Measurements from ENCODE around the gene IFI35. TPM values are rescaled to one million over a fixed set of nuclear protein-coding genes. Genes with fewer than 3 reads are reported as not detected.

IFI35 gene
- total and polyA plus RNA-seq, 2 of the 8 experiments (the other 6 are each of a cell fraction or from before 2014, with no cell fraction given), result 2.5 to 4.7 TPM

DNA sequence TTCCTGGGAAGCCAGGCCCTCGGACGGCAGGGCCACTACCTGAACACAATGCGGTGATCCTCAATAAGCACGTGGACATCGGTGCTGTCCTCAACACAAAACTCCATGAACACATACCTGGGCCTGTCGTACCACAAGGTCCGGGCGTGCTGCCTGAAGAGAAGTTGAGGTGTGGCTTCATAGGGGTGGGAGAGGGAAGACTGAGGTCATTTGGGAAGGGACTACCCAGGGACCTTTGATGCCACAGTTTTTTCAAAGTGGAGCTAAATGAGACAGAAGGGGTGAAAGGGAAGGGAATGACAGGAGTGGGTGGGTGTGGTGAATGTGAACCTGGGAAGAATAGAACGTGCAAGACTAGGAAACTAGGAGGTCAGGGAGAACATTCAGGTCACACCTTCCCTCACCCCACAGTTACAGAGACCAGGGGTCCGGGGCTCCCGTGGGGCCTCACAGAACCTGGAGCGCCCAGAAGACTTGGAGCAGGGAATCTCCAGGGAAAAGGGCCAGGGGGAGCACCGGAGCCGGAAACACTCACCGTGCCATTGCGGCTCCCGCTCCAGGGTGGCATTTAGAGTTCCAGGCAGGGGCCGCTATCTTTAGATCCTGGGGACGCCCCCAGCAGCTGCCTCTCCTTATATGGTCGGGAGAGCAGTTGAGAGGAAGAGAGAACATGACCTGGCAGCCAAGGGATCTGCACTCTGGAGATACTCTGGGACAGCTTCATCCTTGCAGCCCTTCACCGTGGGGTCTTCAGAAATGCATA, 26.9 kb upstream of the IFI35 start, which contains the start of gene PTGES3L:
Gene PTGES3L, minus strand, starts transcription at position 570 of the 763 bp plus-strand sequence. Its CDS starts 27 bp downstream, at position 543.
- Histone ChIP-seq H3K4me1 (replicated peaks in 1 of 4; ENCODE audit: control insufficient read depth in 3 of 4, insufficient read depth in 4 of 4, low read length in 3 of 4) (peaks cover 3 to 16% (median 4%) of the 10 kb centered on the region in 4 experiments; a peak in 5 of 7 replicates), H3K23ac (ENCODE audit: insufficient read length) (no peak within 1 kb of the TSS), H3K18ac (ENCODE audit: extremely low read depth, low read length) (peak within 1 kb of the TSS; percentile 48), H2BK20ac (ENCODE audit: low read length) (no peak within 1 kb of the TSS), H4K91ac (replicated peaks; ENCODE audit: insufficient read length, low read length) (peak within 1 kb of the TSS; percentile 22), H3K56ac (replicated peaks; ENCODE audit: insufficient read length, low read depth, low read length) (no peak within 1 kb of the TSS), H2BK15ac (ENCODE audit: low read length) (peak within 1 kb of the TSS; percentile 48; the same call in 1 of the 2 replicates), H3K4me2 (ENCODE audit: insufficient read depth in 1 of 2, low read depth in 2 of 2, low read length in 2 of 2) (peak within 1 kb of the TSS; percentile 93 to 96), H2BK120ac (replicated peaks; ENCODE audit: low read depth, low read length) (no peak within 1 kb of the TSS), H3K4me3 (ENCODE audit: extremely low read depth in 1 of 4, insufficient read depth in 2 of 4, low read depth in 3 of 4, low read length in 4 of 4) (peak within 1 kb of the TSS; percentile 72 to 96 (median 89)), H3K36me3 (ENCODE audit: control insufficient read depth in 2 of 4, insufficient read depth in 4 of 4, low read length in 3 of 4) (peaks cover 0 to 2% (median 0%) of the 10 kb centered on the region in 4 experiments; a peak in 1 of 8 replicates), H2AK5ac (ENCODE audit: low read depth, low read length) (0 out of 2 replicates have a peak within 1 kb of the TSS, but pooled peaks have one; percentile 9), H3K4ac (replicated peaks; ENCODE audit: insufficient read length, low read depth, low read length) (no peak within 1 kb of the TSS), H3K9me3 (ENCODE audit: insufficient read depth in 2 of 2, low read depth in 1 of 2, low read length in 1 of 2) (no peaks in the 10 kb centered on the region), H4K8ac (ENCODE audit: extremely low read depth, insufficient read depth, low read length) (peak within 1 kb of the TSS; percentile 64; the same call in 1 of the 2 replicates), H3K27me3 (replicated peaks in 1 of 4; ENCODE audit: control insufficient read depth in 3 of 4, extremely low read depth in 1 of 4, insufficient read depth in 3 of 4, low read length in 3 of 4) (no peaks in the 10 kb centered on the region), H4K5ac (ENCODE audit: insufficient read length, low read depth, low read length) (peak within 1 kb of the TSS; percentile 37), H3K14ac (ENCODE audit: insufficient read length) (no peak within 1 kb of the TSS), H2BK12ac (ENCODE audit: low read depth, low read length) (peak within 1 kb of the TSS; percentile 64; the same call in 1 of the 2 replicates), H3K27ac (ENCODE audit: low read depth, low read length) (peak within 1 kb of the TSS; percentile 57; the same call in 1 of the 2 replicates), H4K20me1 (replicated peaks in 1 of 2; ENCODE audit: control insufficient read depth in 1 of 2, insufficient read depth in 2 of 2, low read length in 2 of 2) (peaks cover 0 to 3% of the 10 kb centered on the region in 2 experiments), H3K23me2 (ENCODE audit: low read depth, low read length) (peaks cover 10% of the 10 kb centered on the region), H2AFZ (ENCODE audit: low read length) (peak within 1 kb of the TSS; percentile 61), H2BK5ac (ENCODE audit: low read depth, low read length) (peak within 1 kb of the TSS; percentile 28; the same call in 1 of the 2 replicates), H3K9ac (replicated peaks in 1 of 4; ENCODE audit: extremely low read depth in 1 of 4, low read depth in 3 of 4, low read length in 3 of 4) (peak within 1 kb of the TSS; percentile 74 to 85 (median 78)), H3K79me2 (ENCODE audit: control insufficient read depth in 1 of 2, insufficient read depth in 2 of 2, low read length in 2 of 2) (peaks cover 0 to 17% of the 10 kb centered on the region in 2 experiments; a peak in 3 of 4 replicates), H3K79me1 (ENCODE audit: low read depth, low read length) (peaks cover 6% of the 10 kb centered on the region; the same call in 1 of the 2 replicates)
- ChIA-PET POLR2A (ENCODE audit: partially characterized antibody) (interaction anchor here (0.7 to 4.6 kb wide), 7 partner anchors 11 to 336 kb away, joined by 3 to 45 read pairs (median 3); partner anchors contain the start of genes AARSD1 and RPL27), CTCF (ENCODE audit: partially characterized antibody) (interaction anchor here (0.9 to 1.1 kb wide), 3 partner anchors 12 to 19 kb away, joined by 3 to 6 read pairs (median 3); partner anchors contain the start of genes AARSD1 and RPL27)
- FAIRE-seq (no peak), DNase-seq (ENCODE audit: low read depth in 1 of 2, low spot score in 2 of 2) (peak in 1 of 2 experiments; percentile 67)
- 41% methylated on average over 21 of the region's 21 CpGs; no CpG with 5 or more reads in 1 of the 2 experiments for WGBS, 2 experiments (ENCODE audit: extremely low coverage in 1 of 2, insufficient coverage in 1 of 2, insufficient read length in 1 of 2, insufficient replicate concordance in 2 of 2, low coverage in 1 of 2, low lambda C conversion rate in 2 of 2, missing lambda C conversion rate in 1 of 2)
- TF ChIP-seq RAD21 (IDR thresholded peaks at IDR 0.05 in 1 of 2, conservative IDR thresholded peaks at IDR 0.05 in 1 of 2; ENCODE audit: low read depth in 2 of 2, low read length in 2 of 2) (no peak), POLR2A (IDR thresholded peaks at IDR 0.05; ENCODE audit: control extremely low read depth in 1 of 2, low read depth in 2 of 2, low read length in 2 of 2) (peak; percentile 44 to 55), ASH2L (IDR thresholded peaks at IDR 0.05; ENCODE audit: low read length) (no peak), EP300 (IDR thresholded peaks at IDR 0.05; ENCODE audit: borderline replicate concordance in 1 of 2, low read depth in 2 of 2, low read length in 2 of 2) (no peak), CEBPB (IDR thresholded peaks at IDR 0.05; ENCODE audit: low read depth, low read length) (no peak), CBX5 (IDR thresholded peaks at IDR 0.05; ENCODE audit: low read depth, low read length) (no peak), GABPA (IDR thresholded peaks at IDR 0.05; ENCODE audit: borderline replicate concordance, insufficient read depth, low read length) (0 out of 2 replicates have a peak, but pooled peaks have one; percentile 28), TEAD4 (IDR thresholded peaks at IDR 0.05; ENCODE audit: low read depth, low read length) (no peak), SRF (IDR thresholded peaks at IDR 0.05; ENCODE audit: low read depth, low read length) (peak; percentile 93), SP1 (IDR thresholded peaks at IDR 0.05; ENCODE audit: low read depth, low read length) (no peak)

All from H1 (cell line).